ENCODE measurements around the gene TPRA1.

GRCh38 chr3:127524296-127524896 lies 66.1 kb downstream of the TPRA1 start:
- TF ChIP-seq POLR2A (IDR thresholded peaks at IDR 0.05) (no peak), CTCF (IDR thresholded peaks at IDR 0.05) (no peak)

All from thyroid gland (tissue), 4 donors.